ENCODE data around the gene KIAA0930.

GRCh38 chr22:45268958-45269844 is 28.5 kb upstream of the KIAA0930 start:
- TF ChIP-seq CTCF (conservative IDR thresholded peaks at IDR 0.05) (peak; percentile 86), EZH2 (IDR thresholded peaks at IDR 0.05; ENCODE audit: low read depth) (no peak)

Data from PC-9 (cell line).